ENCODE results near the gene RASGRP2.

RASGRP2 gene

GRCh38 chr11:64759131-64759721, 15.3 kb upstream of the RASGRP2 start:
- TF ChIP-seq ZFX (IDR thresholded peaks at IDR 0.05) (no peak), CTCF (conservative IDR thresholded peaks at IDR 0.05) (no peak)
- H3K27ac ChIP-seq: no peak overlapping the region

GRCh38 chr11:64758330-64759079, 14.6 kb upstream of the RASGRP2 start:
- no peak overlapping the region for H3K27ac ChIP-seq
- TF ChIP-seq CTCF (conservative IDR thresholded peaks at IDR 0.05) (no peak), ZFX (IDR thresholded peaks at IDR 0.05) (no peak)

GRCh38 chr11:64757549-64758329, 13.8 kb upstream of the RASGRP2 start:
- no peak for TF ChIP-seq CTCF (conservative IDR thresholded peaks at IDR 0.05)
- no peak for TF ChIP-seq ZFX (IDR thresholded peaks at IDR 0.05)
- H3K27ac ChIP-seq: no peak overlapping the region

GRCh38 chr11:64755681-64756361, 11.9 kb upstream of the RASGRP2 start:
- no peak for TF ChIP-seq CTCF (conservative IDR thresholded peaks at IDR 0.05)
- TF ChIP-seq ZFX (IDR thresholded peaks at IDR 0.05): no peak
- H3K27ac ChIP-seq: no peak overlapping the region

GRCh38 chr11:64754919-64755662, 11.1 kb upstream of the RASGRP2 start:
- H3K27ac ChIP-seq: no peak overlapping the region
- no peak for TF ChIP-seq CTCF (conservative IDR thresholded peaks at IDR 0.05)
- no peak for TF ChIP-seq ZFX (IDR thresholded peaks at IDR 0.05)

- TF ChIP-seq ZFX (IDR thresholded peaks at IDR 0.05) (no peak), CTCF (conservative IDR thresholded peaks at IDR 0.05) (no peak)
- H3K27ac ChIP-seq: no peak overlapping the region
These were observed 10.4 kb upstream of the RASGRP2 start for GRCh38 chr11:64754124-64754918.

Measured in C4-2B (cell line).